ENCODE data around the gene HLA-DRB5. TPM values are rescaled to one million over a fixed set of nuclear protein-coding genes. Genes with fewer than 3 reads are reported as not detected.

HLA-DRB5 gene
- total and polyA plus RNA-seq, 2 experiments from 2014 or later, result 0.19 TPM; not detected in 1

DNA sequence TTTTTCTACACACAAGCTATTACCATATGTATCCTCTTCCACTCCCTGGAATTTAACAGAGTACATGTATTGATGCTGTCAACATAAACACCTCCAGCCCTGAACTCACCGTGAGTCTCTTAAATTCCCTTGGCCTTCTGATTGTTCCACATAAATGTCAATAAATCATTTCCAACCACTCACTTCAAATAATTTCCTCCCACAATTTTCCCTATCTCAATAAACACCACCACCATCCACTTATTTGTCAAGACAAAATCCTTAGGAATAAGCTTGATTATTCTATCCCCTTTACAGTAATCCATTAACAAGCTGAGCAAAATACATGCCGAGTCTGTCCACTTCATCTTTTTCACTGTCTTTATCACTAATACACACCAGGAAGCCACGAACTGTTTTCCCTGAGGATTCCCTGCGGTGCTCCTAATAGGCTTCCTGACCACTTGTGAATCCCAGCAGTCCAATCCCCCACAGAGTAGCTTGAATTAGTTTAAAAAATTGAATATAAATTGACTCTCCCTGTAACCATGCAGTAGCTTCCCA is 40.3 kb upstream of the HLA-DRB5 start:
- in situ Hi-C loops (cut with MboI), result no loop called here
- H3K27ac ChIP-seq, result no peak overlapping the region
- H3K4me3 ChIP-seq, result no peak overlapping the region
- no peak overlapping the region for H3K9ac ChIP-seq
- H3K9me3 ChIP-seq (ENCODE audit: low read depth), result no peaks in the 10 kb centered on the region
- TF ChIP-seq EZH2 (IDR thresholded peaks at IDR 0.05; ENCODE audit: insufficient read depth, poor library complexity, severe bottlenecking) (no peak), EZH2phosphoT487 (IDR thresholded peaks at IDR 0.05; ENCODE audit: insufficient read depth, low read depth) (no peak)
- no peaks in the 10 kb centered on the region for H3K27me3 ChIP-seq (replicated peaks; ENCODE audit: insufficient read depth)
- H3K4me1 ChIP-seq (ENCODE audit: insufficient read depth), result no peaks in the 10 kb centered on the region
- H3F3A ChIP-seq (ENCODE audit: insufficient read depth), result no peaks in the 10 kb centered on the region
- no peak overlapping the region for H2AFZ ChIP-seq
- H4K20me1 ChIP-seq (ENCODE audit: insufficient read depth), result no peaks in the 10 kb centered on the region
- WGBS, 2 experiments (ENCODE audit: low coverage in 1 of 2, low lambda C conversion rate in 2 of 2, missing lambda C conversion rate in 2 of 2), result 19 to 36% methylated on average over 2 to 3 of the region's 4 CpGs
- H3K9me2 ChIP-seq (ENCODE audit: insufficient read depth), result no peaks in the 10 kb centered on the region
- H3K79me2 ChIP-seq (ENCODE audit: insufficient read depth), result no peaks in the 10 kb centered on the region
- no peak overlapping the region for H3K4me2 ChIP-seq (ENCODE audit: unreplicated experiment)
- H3K36me3 ChIP-seq (ENCODE audit: low read depth), result no peaks in the 10 kb centered on the region
- DNase-seq, result no peak

DNA sequence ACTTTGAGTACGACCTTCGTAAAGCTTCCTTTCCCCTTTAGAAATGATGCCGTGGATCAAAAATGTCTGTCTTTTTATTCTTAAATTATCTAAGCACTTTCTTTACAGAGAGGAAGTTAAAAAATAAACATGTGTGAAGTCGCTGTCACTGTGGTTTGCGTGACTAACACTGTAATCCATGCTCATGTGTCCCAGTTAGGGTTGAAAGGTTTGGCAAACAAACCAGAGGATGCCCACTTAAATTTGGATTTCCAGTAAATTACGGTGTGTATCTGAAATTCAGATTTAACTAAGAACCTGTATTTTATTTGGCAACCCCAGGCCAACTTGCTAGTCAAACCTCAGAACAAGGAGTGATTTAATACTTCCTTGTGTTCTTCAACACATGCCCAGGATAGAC is 38.5 kb upstream of the HLA-DRB5 start:
- Histone ChIP-seq H3K36me3 (ENCODE audit: low read depth) (no peaks in the 10 kb centered on the region), H3K4me2 (ENCODE audit: unreplicated experiment) (no peak overlapping the region), H3K9ac (no peak overlapping the region), H3K9me2 (ENCODE audit: insufficient read depth) (no peaks in the 10 kb centered on the region), H3K27ac (no peak overlapping the region), H3F3A (ENCODE audit: insufficient read depth) (no peaks in the 10 kb centered on the region), H3K4me1 (ENCODE audit: insufficient read depth) (no peaks in the 10 kb centered on the region), H2AFZ (no peak overlapping the region), H3K27me3 (replicated peaks; ENCODE audit: insufficient read depth) (no peaks in the 10 kb centered on the region), H3K4me3 (no peak overlapping the region), H4K20me1 (ENCODE audit: insufficient read depth) (no peaks in the 10 kb centered on the region), H3K79me2 (ENCODE audit: insufficient read depth) (no peaks in the 10 kb centered on the region), H3K9me3 (ENCODE audit: low read depth) (no peaks in the 10 kb centered on the region)
- TF ChIP-seq EZH2 (IDR thresholded peaks at IDR 0.05; ENCODE audit: insufficient read depth, poor library complexity, severe bottlenecking) (no peak), EZH2phosphoT487 (IDR thresholded peaks at IDR 0.05; ENCODE audit: insufficient read depth, low read depth) (no peak)
- DNase-seq, result no peak
- WGBS, 2 experiments (ENCODE audit: low coverage in 1 of 2, low lambda C conversion rate in 2 of 2, missing lambda C conversion rate in 2 of 2), result 0 to 5% methylated on average over 2 to 4 of the region's 6 CpGs
- in situ Hi-C loops (cut with MboI), result no loop called here

DNA sequence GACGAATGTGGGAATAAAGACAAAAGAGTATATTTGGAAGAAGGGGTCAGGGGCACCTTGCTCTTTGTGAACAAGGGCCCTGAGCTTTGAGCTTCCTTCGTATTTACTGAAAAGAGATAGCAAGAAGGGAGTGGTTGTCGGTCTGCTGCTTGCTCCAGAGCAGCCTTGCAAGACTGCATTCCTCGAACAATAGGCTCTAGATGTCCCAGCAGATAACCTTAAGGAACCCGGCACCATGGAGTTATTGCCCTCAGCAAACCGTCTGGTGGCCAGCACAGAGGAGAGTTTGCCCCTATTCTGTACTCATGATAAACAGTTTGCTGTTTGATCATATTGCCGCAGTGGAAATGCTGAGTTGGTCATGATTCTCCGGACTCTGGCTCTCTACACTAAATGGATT is 36.9 kb upstream of the HLA-DRB5 start:
- no peak overlapping the region for H3K4me3 ChIP-seq
- no peak overlapping the region for H3K27ac ChIP-seq
- H3F3A ChIP-seq (ENCODE audit: insufficient read depth), result no peaks in the 10 kb centered on the region
- no peaks in the 10 kb centered on the region for H3K79me2 ChIP-seq (ENCODE audit: insufficient read depth)
- TF ChIP-seq EZH2 (IDR thresholded peaks at IDR 0.05; ENCODE audit: insufficient read depth, poor library complexity, severe bottlenecking) (no peak), EZH2phosphoT487 (IDR thresholded peaks at IDR 0.05; ENCODE audit: insufficient read depth, low read depth) (no peak)
- DNase-seq, result no peak
- WGBS, 2 experiments (ENCODE audit: low coverage in 1 of 2, low lambda C conversion rate in 2 of 2, missing lambda C conversion rate in 2 of 2), result 0 to 46% methylated on average over 1 to 5 of the region's 8 CpGs
- H3K4me1 ChIP-seq (ENCODE audit: insufficient read depth), result no peaks in the 10 kb centered on the region
- no peak overlapping the region for H2AFZ ChIP-seq
- H3K27me3 ChIP-seq (replicated peaks; ENCODE audit: insufficient read depth), result no peaks in the 10 kb centered on the region
- no peak overlapping the region for H3K4me2 ChIP-seq (ENCODE audit: unreplicated experiment)
- no peaks in the 10 kb centered on the region for H3K36me3 ChIP-seq (ENCODE audit: low read depth)
- H3K9me3 ChIP-seq (ENCODE audit: low read depth), result no peaks in the 10 kb centered on the region
- no peaks in the 10 kb centered on the region for H3K9me2 ChIP-seq (ENCODE audit: insufficient read depth)
- in situ Hi-C loops (cut with MboI), result no loop called here
- H3K9ac ChIP-seq, result no peak overlapping the region
- no peaks in the 10 kb centered on the region for H4K20me1 ChIP-seq (ENCODE audit: insufficient read depth)

DNA sequence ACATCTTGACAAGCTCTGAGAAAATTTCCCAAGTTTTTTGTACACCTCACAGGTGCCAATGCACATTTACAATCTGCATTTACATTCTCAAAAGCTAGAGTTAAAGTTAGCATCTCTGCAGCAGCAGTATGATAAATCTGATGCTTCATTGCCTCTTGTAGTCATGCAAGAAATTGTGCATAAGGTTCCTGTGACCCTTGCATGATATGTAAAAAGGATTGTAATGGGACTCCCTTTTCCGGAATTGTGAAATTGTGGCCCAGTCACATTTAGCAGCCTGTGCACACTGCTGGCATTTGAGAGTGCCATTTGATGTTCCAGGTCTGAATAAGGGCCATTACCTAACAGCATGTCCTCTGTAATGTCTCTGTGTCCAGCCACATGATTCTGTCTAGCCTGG is 35.4 kb upstream of the HLA-DRB5 start:
- no peak overlapping the region for H3K4me3 ChIP-seq
- H3K9ac ChIP-seq, result no peak overlapping the region
- H3K79me2 ChIP-seq (ENCODE audit: insufficient read depth), result no peaks in the 10 kb centered on the region
- no peaks in the 10 kb centered on the region for H3K4me1 ChIP-seq (ENCODE audit: insufficient read depth)
- no peaks in the 10 kb centered on the region for H3K36me3 ChIP-seq (ENCODE audit: low read depth)
- H4K20me1 ChIP-seq (ENCODE audit: insufficient read depth), result no peaks in the 10 kb centered on the region
- no peaks in the 10 kb centered on the region for H3K27me3 ChIP-seq (replicated peaks; ENCODE audit: insufficient read depth)
- H2AFZ ChIP-seq, result no peak overlapping the region
- no peak for DNase-seq
- H3K9me3 ChIP-seq (ENCODE audit: low read depth), result no peaks in the 10 kb centered on the region
- H3K9me2 ChIP-seq (ENCODE audit: insufficient read depth), result no peaks in the 10 kb centered on the region
- in situ Hi-C loops (cut with MboI), result no loop called here
- no peak overlapping the region for H3K4me2 ChIP-seq (ENCODE audit: unreplicated experiment)
- no peak for TF ChIP-seq EZH2 (IDR thresholded peaks at IDR 0.05; ENCODE audit: insufficient read depth, poor library complexity, severe bottlenecking)
- TF ChIP-seq EZH2phosphoT487 (IDR thresholded peaks at IDR 0.05; ENCODE audit: insufficient read depth, low read depth), result no peak
- no peak overlapping the region for H3K27ac ChIP-seq
- no CpG with 5 or more reads among the region's 1 CpG for WGBS, 2 experiments (ENCODE audit: low coverage in 1 of 2, low lambda C conversion rate in 2 of 2, missing lambda C conversion rate in 2 of 2)
- no peaks in the 10 kb centered on the region for H3F3A ChIP-seq (ENCODE audit: insufficient read depth)

DNA sequence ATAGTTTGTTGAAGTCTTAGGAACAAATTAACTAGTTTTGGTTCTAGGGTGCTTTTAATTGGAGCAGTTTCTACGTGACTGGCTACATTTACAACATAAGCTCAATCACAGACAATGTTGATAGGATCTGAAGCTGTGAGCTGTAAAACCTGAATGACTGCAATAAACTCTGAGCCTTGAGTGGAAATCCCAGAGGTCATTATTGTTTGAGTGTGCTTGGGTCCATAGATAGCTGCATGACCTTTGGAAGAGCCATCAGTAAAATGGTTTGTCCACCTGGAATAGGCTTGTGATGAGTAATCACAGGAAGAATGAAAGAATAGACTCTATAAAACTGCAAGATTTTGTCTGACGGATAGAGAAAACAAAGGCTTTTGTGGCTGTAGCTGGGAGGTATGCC is 32.9 kb upstream of the HLA-DRB5 start:
- H3K36me3 ChIP-seq (ENCODE audit: low read depth), result no peaks in the 10 kb centered on the region
- H3K4me2 ChIP-seq (ENCODE audit: unreplicated experiment), result no peak overlapping the region
- H3K4me1 ChIP-seq (ENCODE audit: insufficient read depth), result no peaks in the 10 kb centered on the region
- no peaks in the 10 kb centered on the region for H4K20me1 ChIP-seq (ENCODE audit: insufficient read depth)
- H2AFZ ChIP-seq, result no peak overlapping the region
- H3K9me3 ChIP-seq (ENCODE audit: low read depth), result no peaks in the 10 kb centered on the region
- no peak overlapping the region for H3K4me3 ChIP-seq
- no peaks in the 10 kb centered on the region for H3K27me3 ChIP-seq (replicated peaks; ENCODE audit: insufficient read depth)
- H3K79me2 ChIP-seq (ENCODE audit: insufficient read depth), result no peaks in the 10 kb centered on the region
- no peak overlapping the region for H3K27ac ChIP-seq
- no peaks in the 10 kb centered on the region for H3K9me2 ChIP-seq (ENCODE audit: insufficient read depth)
- in situ Hi-C loops (cut with MboI), result no loop called here
- no peak overlapping the region for H3K9ac ChIP-seq
- 0% methylated on average over 1 of the region's 2 CpGs for WGBS, 2 experiments (ENCODE audit: low coverage in 1 of 2, low lambda C conversion rate in 2 of 2, missing lambda C conversion rate in 2 of 2)
- TF ChIP-seq EZH2phosphoT487 (IDR thresholded peaks at IDR 0.05; ENCODE audit: insufficient read depth, low read depth) (no peak), EZH2 (IDR thresholded peaks at IDR 0.05; ENCODE audit: insufficient read depth, poor library complexity, severe bottlenecking) (no peak)
- no peak for DNase-seq
- H3F3A ChIP-seq (ENCODE audit: insufficient read depth), result no peaks in the 10 kb centered on the region
